Measurements from ENCODE around the gene ARHGAP26.
"Not testable (repeated sequence)": the region's sequence is repeated elsewhere in the genome, so short reads cannot be mapped to it uniquely, and the experiment has no call there.

Gene ARHGAP26

GRCh38 chr5:142981886-142982820 lies 212.0 kb downstream of the ARHGAP26 start:
- no peaks in the 10 kb centered on the region for H3K9me3 Mint-ChIP-seq
- peak overlapping the region; percentile 46 for H3K4me3 Mint-ChIP-seq
- no peak overlapping the region for H3K27ac Mint-ChIP-seq
- DNase-seq (ENCODE audit: low spot score) = no peak
- H3K27me3 Mint-ChIP-seq (ENCODE audit: low read depth) = no peaks in the 10 kb centered on the region
- H3K36me3 Mint-ChIP-seq (ENCODE audit: low read depth) = peaks cover 13% of the 10 kb centered on the region
- H3K4me1 Mint-ChIP-seq (ENCODE audit: low read depth) = peaks cover 33% of the 10 kb centered on the region

- peaks cover 27% of the 10 kb centered on the region for H3K4me1 Mint-ChIP-seq (ENCODE audit: low read depth)
- H3K4me3 Mint-ChIP-seq = no peak overlapping the region
- DNase-seq (ENCODE audit: low spot score) = no peak
- no peaks in the 10 kb centered on the region for H3K27me3 Mint-ChIP-seq (ENCODE audit: low read depth)
- H3K9me3 Mint-ChIP-seq = no peaks in the 10 kb centered on the region
- H3K27ac Mint-ChIP-seq = no peak overlapping the region
- H3K36me3 Mint-ChIP-seq (ENCODE audit: low read depth) = peaks cover 10% of the 10 kb centered on the region
Observed at GRCh38 chr5:142982821-142983200, 212.6 kb downstream of the ARHGAP26 start.

GRCh38 chr5:142984011-142984410 lies 213.8 kb downstream of the ARHGAP26 start:
- no peak overlapping the region for H3K4me3 Mint-ChIP-seq
- H3K27ac Mint-ChIP-seq = no peak overlapping the region
- H3K9me3 Mint-ChIP-seq = peaks cover 8% of the 10 kb centered on the region
- no peaks in the 10 kb centered on the region for H3K27me3 Mint-ChIP-seq (ENCODE audit: low read depth)
- H3K4me1 Mint-ChIP-seq (ENCODE audit: low read depth) = peaks cover 22% of the 10 kb centered on the region
- DNase-seq (ENCODE audit: low spot score) = no peak
- peaks cover 18% of the 10 kb centered on the region for H3K36me3 Mint-ChIP-seq (ENCODE audit: low read depth)

DNA sequence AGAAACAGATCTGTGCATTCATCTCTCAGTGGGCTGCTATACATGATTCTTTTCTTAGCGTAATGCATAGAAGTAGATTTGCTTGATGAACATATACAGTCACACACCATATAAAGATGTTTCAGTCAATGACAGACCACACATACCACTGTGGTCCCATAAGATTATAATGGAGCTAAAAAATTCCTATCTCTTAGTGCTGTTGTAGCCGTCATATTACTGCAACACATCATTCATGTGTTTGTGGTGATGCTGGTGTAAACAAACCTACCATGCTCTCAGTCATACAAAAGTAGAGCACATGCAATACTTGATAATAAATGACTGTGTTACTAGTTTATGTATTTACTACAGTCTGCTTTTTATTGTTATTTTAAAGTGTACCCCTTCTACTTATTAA lies 214.3 kb downstream of the ARHGAP26 start:
- Mint-ChIP-seq H3K9me3 (peaks cover 12% of the 10 kb centered on the region), H3K36me3 (ENCODE audit: low read depth) (peaks cover 20% of the 10 kb centered on the region), H3K27me3 (ENCODE audit: low read depth) (no peaks in the 10 kb centered on the region), H3K4me3 (no peak overlapping the region), H3K4me1 (ENCODE audit: low read depth) (peaks cover 22% of the 10 kb centered on the region), H3K27ac (no peak overlapping the region)
- DNase-seq (ENCODE audit: low spot score) = no peak

- not testable (repeated sequence) for H3K27ac Mint-ChIP-seq; H3K27me3 Mint-ChIP-seq (ENCODE audit: low read depth); H3K4me3 Mint-ChIP-seq; DNase-seq (ENCODE audit: low spot score)
- Mint-ChIP-seq H3K36me3 (ENCODE audit: low read depth) (peaks cover 34% of the 10 kb centered on the region), H3K9me3 (peaks cover 25% of the 10 kb centered on the region), H3K4me1 (ENCODE audit: low read depth) (peaks cover 16% of the 10 kb centered on the region)
Observed at GRCh38 chr5:142989270-142989669, 219.1 kb downstream of the ARHGAP26 start.

DNA sequence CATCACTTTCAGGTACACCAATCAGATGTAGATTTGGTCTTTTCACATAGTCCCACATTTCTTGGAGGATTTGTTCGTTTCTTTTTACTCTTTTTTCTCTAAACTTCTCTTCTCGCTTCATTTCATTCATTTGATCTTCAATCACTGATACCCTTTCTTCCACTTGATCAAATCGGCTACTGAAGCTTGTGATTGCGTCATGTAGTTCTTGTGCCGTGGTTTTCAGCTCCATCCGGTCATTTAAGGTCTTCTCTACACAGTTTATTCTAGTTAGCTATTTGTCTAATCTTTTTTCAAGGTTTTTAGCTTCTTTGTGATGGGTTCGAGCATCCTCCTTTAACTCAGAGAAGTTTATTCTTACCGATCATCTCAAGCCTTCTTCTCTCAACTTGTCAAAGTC lies 219.9 kb downstream of the ARHGAP26 start:
- peaks cover 36% of the 10 kb centered on the region for H3K36me3 Mint-ChIP-seq (ENCODE audit: low read depth)
- H3K4me3 Mint-ChIP-seq; H3K27ac Mint-ChIP-seq; H3K27me3 Mint-ChIP-seq (ENCODE audit: low read depth); DNase-seq (ENCODE audit: low spot score): not testable (repeated sequence)
- H3K9me3 Mint-ChIP-seq = peaks cover 27% of the 10 kb centered on the region
- H3K4me1 Mint-ChIP-seq (ENCODE audit: low read depth) = peaks cover 17% of the 10 kb centered on the region

DNA sequence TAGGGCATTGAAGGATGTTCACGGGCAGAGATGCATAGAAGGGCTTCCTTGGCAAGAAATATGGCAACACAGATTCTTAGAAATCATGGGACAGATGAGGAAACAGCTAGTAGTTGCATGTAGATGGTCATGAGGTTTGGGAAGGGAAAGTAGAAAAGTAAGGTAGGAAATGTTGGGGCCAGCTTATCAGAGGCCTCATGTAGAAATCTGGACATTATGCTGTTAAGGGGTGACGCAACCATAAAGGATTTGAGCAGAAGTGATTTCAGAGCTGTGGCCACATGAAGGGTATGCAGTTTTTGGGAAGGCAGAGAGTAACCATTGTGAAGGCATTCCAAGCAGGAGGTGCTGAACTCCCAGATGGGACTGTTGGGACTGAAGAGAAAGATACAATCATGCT lies 224.0 kb downstream of the ARHGAP26 start:
- Mint-ChIP-seq H3K4me3 (no peak overlapping the region), H3K9me3 (peaks cover 20% of the 10 kb centered on the region), H3K27me3 (ENCODE audit: low read depth) (no peaks in the 10 kb centered on the region), H3K27ac (no peak overlapping the region), H3K36me3 (ENCODE audit: low read depth) (peaks cover 22% of the 10 kb centered on the region), H3K4me1 (ENCODE audit: low read depth) (peaks cover 30% of the 10 kb centered on the region)
- no peak for DNase-seq (ENCODE audit: low spot score)

- not testable (repeated sequence) for H3K4me3 Mint-ChIP-seq; H3K27ac Mint-ChIP-seq; DNase-seq (ENCODE audit: low spot score); H3K27me3 Mint-ChIP-seq (ENCODE audit: low read depth)
- peaks cover 19% of the 10 kb centered on the region for H3K36me3 Mint-ChIP-seq (ENCODE audit: low read depth)
- H3K9me3 Mint-ChIP-seq = peaks cover 12% of the 10 kb centered on the region
- H3K4me1 Mint-ChIP-seq (ENCODE audit: low read depth) = peaks cover 28% of the 10 kb centered on the region
Observed at GRCh38 chr5:142995621-142996020, 225.4 kb downstream of the ARHGAP26 start.

DNA sequence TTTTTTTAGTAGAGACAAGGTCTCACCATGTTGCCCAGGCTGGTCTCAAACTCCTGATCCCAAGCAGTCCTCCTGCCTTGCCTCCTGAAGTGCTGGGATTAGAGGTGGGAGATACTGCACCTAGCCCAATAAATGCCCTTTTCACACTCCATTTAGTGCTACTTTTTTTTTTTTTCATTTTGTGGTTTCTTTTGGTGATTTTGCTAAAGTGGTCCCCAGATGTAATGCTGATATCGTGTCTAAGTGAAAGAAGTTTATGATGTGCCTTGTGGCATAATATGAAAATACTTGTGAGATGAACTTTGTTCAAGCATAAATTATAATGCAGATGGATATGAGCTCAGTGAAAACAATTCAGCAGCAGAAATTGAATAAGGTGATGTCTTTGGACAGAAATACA lies 227.4 kb downstream of the ARHGAP26 start:
- Mint-ChIP-seq H3K36me3 (ENCODE audit: low read depth) (peaks cover 15% of the 10 kb centered on the region), H3K4me3 (no peak overlapping the region), H3K4me1 (ENCODE audit: low read depth) (peaks cover 37% of the 10 kb centered on the region), H3K27ac (peak overlapping the region; percentile 21), H3K27me3 (ENCODE audit: low read depth) (no peaks in the 10 kb centered on the region), H3K9me3 (peaks cover 9% of the 10 kb centered on the region)
- DNase-seq (ENCODE audit: low spot score) = no peak

DNA sequence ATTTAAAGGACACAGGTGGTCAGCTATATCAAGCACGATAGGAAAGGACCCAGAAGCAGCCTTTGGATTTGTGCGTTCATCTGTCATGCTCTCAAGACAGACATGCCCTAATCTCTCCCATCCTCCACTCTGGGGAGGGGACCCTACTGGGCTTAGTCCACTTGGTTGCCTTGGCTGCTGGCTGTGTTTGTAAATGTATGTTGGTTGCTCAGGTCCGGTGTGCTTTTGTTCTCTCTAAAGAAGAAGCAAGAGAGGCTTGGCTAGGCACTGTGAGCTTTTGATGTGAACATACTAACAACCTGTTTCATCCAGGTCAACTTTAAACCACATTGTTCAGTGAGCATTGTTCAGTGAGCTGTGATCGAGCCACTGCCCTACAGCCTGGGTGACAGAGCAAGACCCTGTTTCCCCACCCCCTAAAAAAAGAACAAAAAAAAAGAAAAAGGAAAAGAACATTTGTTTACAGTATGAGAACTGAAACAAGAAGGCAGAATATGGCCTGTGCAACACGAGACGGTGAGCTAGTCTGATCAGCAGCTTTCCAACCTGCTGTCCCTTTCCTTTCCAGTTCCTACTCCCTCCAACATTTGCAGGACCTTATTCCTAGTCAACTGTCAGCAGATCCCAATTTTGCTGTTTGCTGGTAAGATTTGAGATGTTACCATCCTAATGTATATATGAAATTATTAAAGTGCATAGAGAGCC lies 228.3 kb downstream of the ARHGAP26 start:
- Mint-ChIP-seq H3K27ac (peak overlapping the region; percentile 8), H3K9me3 (peaks cover 9% of the 10 kb centered on the region), H3K27me3 (ENCODE audit: low read depth) (no peaks in the 10 kb centered on the region), H3K4me3 (no peak overlapping the region), H3K36me3 (ENCODE audit: low read depth) (peaks cover 18% of the 10 kb centered on the region), H3K4me1 (ENCODE audit: low read depth) (peaks cover 46% of the 10 kb centered on the region)
- DNase-seq (ENCODE audit: low spot score) = no peak

DNA sequence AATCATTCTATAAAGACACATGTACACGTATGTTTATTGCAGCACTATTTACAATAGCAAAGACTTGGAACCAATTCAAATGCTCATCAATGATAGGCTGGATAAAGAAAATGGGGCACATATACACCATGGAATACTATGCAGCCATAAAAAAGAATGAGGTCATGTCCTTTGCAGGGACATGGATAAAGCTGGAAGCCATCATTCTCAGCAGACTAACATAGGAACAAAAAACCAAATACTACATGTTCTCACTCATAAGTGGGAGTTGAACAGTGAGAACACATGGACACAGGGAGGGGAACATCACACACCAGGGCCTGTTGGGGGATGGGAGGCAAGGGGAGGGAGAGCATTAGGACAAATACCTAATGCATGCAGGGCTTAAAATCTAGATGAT lies 230.4 kb downstream of the ARHGAP26 start:
- H3K27ac Mint-ChIP-seq = peak overlapping the region; percentile 31
- not testable (repeated sequence) for H3K27me3 Mint-ChIP-seq (ENCODE audit: low read depth); H3K4me3 Mint-ChIP-seq; DNase-seq (ENCODE audit: low spot score); H3K9me3 Mint-ChIP-seq; H3K36me3 Mint-ChIP-seq (ENCODE audit: low read depth)
- peaks cover 58% of the 10 kb centered on the region for H3K4me1 Mint-ChIP-seq (ENCODE audit: low read depth)

GRCh38 chr5:143001764-143002351 lies 231.7 kb downstream of the ARHGAP26 start:
- Mint-ChIP-seq H3K36me3 (ENCODE audit: low read depth) (peaks cover 7% of the 10 kb centered on the region), H3K9me3 (peaks cover 3% of the 10 kb centered on the region), H3K27me3 (ENCODE audit: low read depth) (no peaks in the 10 kb centered on the region), H3K4me3 (peak overlapping the region; percentile 66), H3K4me1 (ENCODE audit: low read depth) (peaks cover 62% of the 10 kb centered on the region), H3K27ac (peak overlapping the region; percentile 97)
- DNase-seq (ENCODE audit: low spot score) = no peak

GRCh38 chr5:143002459-143003327 lies 232.5 kb downstream of the ARHGAP26 start:
- peak overlapping the region; percentile 97 for H3K27ac Mint-ChIP-seq
- H3K9me3 Mint-ChIP-seq = peaks cover 3% of the 10 kb centered on the region
- peaks cover 7% of the 10 kb centered on the region for H3K36me3 Mint-ChIP-seq (ENCODE audit: low read depth)
- peaks cover 64% of the 10 kb centered on the region for H3K4me1 Mint-ChIP-seq (ENCODE audit: low read depth)
- H3K4me3 Mint-ChIP-seq = peak overlapping the region; percentile 66
- no peaks in the 10 kb centered on the region for H3K27me3 Mint-ChIP-seq (ENCODE audit: low read depth)
- DNase-seq (ENCODE audit: low spot score) = peak; percentile 64

Measured in T-helper 2 cell treated with Interferon-gamma antibody and Interleukin-4, amounts not matched to agents 5 μg/mL and 100 μg/mL, for 36 hours (primary cell).